Cardiac septum (tissue), 1 donor: Measurements from ENCODE around the gene FGF23. TPM values are rescaled to one million over a fixed set of nuclear protein-coding genes. Genes with fewer than 3 reads are reported as not detected.

Experiments
- DNase-seq: peaks from one replicate; pipeline ENCODE4 v3.0.0-alpha.2; 2020; ENCODE audit warnings: low spot score
- intact Hi-C: fragments of 100-400 bp; cut with DNase I; formaldehyde crosslinking; loops from one replicate; pipeline ENCODE4 v1.14.0; 2022
- total RNA-seq: library from RNA; stranded (reverse); fragmentation: NEBNext Ultra II Directional; extraction: Animal tissue kit (Norgen Biotek cat#: 25700); gene quantifications from one replicate; pipeline ENCODE4 v1.2.1, GENCODE V29; 2021
- donor health status: DM: no; HTN: no; CAD: no.

Gene FGF23
- total RNA-seq, 1 donor from 2014 or later: 0.46 TPM

DNA sequence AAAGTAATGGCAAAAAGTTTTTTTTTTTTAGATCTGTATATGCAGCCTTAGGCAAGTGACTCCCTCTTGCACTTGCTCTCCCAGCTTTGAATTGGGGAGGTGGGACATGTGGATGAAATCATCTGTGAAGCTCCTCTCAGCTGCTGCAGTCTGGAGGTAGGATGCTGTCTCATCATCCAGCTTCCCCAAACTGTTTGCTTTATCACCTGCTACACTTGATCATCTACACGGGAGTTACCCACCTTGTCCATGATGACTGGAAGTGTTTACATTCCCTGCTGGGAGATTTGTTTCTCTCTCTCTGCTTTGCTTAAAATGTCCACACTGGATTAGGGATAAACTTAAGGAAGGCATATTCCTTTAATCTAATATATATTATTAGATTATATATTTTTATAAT, 8.5 kb upstream of the FGF23 start:
- no peak for DNase-seq

DNA sequence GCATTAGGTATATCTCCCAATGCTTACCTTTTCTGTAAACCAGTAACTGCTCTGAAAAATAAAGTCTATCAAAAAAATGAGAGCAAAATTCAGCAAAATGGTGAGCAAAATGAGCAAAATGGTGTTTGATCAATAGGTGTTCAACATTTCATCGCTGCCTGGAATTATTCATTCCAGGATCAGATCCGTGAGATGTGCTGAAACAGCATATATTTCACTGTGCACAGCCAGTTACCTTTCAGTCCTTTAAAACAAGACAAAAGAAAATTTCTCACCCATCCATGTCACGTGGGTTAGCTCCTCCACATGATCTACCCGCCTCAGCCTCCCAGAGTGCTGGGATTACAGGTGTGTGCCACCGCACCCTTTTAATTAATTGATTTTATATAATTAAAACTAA, 8.1 kb upstream of the FGF23 start:
- DNase-seq: no peak
- intact Hi-C loops: no loop called here

More for the DNA sequence above, 8.5 kb upstream of the FGF23 start:
- intact Hi-C loops: no loop called here

DNA sequence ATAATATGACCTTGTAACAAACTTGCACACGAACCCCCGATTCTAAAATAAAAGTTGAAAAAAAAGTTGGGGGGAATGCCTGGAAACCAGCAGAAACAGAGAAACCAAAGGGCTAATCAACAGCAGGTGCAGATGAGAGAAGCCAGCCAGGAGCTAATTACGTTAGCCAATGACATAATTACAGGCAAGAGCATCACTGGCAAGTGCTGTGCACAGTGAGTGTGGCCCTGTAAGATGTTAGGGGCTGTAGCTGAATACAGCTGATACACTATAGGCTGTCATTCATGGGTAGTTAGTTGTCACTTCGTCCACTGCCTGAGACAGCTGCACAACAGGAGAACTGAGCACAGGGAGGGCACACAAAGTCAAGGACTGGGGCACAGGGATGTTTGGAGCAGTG, 7.3 kb upstream of the FGF23 start:
- DNase-seq: no peak
- intact Hi-C loops: no loop called here

DNA sequence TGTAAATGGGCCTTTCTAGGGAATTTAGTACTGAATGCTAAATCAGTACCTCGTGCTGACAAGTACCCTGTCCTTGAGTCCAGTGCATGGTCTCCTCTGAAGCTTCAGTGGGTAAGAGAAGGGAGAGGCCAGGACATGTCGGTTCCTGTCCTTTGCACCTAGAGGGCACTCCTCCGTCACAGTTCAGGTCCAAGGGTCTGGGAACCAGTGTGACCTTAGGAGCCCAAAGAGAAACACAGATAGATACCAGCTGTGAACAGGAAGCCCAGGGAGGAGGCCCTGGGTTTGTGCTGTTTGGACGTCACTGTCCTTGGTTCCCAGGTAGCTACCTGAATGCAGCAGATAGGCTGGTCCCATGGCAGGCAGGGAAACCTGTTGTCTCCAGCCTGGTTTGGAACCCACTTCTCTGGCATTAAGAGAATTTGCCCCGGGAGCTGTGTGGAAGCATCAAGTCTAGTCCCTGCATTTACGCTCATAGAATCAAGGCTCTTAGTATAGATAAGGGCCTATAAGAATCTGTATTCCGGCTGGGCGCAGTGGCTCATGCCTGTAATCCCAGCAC, 3.9 kb upstream of the FGF23 start:
- no peak for DNase-seq
- intact Hi-C loops: no loop called here

DNA sequence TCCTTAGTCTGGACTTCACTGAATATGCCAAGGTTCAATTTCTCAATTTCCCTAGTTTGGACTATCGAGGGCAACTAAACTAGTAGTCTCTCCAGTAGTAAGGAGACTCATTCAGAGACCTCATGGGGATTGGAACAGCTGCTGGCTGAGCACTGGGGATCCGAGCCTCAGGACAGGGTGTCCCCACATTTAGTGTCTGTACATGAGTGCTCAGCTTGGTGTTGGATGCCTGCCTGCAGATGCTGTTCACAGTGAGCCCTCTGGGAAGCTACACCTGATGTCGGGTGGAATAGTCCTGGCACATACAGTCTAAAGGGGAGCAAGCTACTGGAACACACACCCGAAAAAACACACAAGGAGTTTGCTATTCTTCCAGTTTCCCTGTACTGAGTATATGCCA, 820 bp upstream of the FGF23 start:
- no peak for DNase-seq
- intact Hi-C loops: no loop called here

DNA sequence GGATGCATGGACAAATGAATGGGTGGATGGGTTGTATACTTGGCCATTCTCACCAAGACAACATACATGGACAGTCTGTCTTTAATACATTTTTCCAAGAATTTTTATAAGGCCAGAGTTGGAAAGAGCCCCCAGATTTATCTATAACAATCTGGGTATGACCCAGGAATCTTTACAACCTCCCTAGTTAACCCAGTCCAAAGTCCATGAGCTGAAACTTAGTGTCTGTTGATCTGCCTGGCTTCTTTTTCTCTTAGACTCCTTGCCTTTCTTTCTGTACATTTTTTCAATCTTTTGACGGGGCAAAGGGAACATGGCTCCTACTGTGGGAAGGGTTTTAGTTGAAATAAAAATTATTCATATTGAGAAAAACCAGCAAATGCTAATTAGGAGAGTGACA, 740 bp downstream of the FGF23 start:
- DNase-seq: no peak
- intact Hi-C loops: no loop called here

DNA sequence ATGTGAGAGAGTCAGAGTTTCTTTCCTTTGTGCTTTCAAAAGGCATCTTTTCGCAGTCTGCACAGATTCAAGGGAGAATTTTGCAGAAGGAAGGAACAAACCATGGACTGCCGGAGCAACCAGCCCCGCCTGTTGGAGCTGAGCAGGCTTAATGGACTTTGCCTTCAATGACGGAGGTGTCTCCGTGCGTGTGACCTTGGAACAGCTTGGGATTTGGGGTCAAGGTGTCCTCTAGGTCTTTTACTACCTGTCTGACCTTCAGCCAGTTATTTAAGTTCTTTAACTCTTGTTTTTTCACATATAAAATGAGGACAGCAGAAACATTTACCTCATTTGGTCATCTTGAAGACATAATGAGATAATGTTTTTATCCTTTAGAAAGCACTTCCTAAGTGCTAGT, 4.1 kb downstream of the FGF23 start:
- intact Hi-C loops: no loop called here

DNA sequence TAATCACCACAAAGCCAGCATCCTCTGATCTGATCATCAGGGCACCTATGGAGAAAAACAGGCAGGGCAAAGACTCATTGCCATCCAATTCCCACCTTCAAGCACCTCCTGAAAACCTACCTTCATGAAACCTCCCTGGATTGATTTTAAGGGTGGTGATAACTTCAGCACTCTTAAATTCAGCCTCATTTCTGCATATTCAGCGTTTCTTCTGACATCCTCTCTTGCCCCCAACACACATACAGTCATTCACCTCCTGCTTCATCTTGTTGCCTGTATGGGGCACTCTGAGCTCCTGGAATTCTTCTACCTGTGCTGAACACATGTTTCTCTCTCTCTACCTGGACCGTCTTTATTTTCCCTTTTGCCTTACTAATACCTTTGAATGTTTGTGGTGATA, 6.9 kb downstream of the FGF23 start:
- intact Hi-C loops: no loop called here
- DNase-seq: no peak

More for the DNA sequence above, 4.1 kb downstream of the FGF23 start:
- no peak for DNase-seq

DNA sequence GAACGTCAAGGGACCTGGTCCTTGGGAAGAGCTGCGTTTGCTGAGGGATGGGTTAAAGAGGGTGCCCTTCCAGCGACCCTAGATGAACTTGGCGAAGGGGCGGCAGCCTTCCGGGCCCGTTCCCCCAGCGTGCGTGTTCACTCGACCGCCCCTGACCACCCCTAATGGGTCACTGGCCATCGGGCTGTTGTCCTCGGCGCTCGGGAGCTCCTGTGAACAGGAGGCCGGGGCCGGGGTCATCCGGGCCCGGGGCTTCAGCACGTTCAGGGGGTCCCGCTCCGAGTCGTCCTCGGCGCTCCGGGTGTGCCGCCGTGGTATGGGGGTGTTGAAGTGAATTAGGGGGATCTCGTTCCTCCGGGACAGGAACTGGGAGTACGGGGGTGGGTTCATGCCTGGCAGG, 9.2 kb downstream of the FGF23 start:
- DNase-seq: no peak
- intact Hi-C loops: no loop called here

DNA sequence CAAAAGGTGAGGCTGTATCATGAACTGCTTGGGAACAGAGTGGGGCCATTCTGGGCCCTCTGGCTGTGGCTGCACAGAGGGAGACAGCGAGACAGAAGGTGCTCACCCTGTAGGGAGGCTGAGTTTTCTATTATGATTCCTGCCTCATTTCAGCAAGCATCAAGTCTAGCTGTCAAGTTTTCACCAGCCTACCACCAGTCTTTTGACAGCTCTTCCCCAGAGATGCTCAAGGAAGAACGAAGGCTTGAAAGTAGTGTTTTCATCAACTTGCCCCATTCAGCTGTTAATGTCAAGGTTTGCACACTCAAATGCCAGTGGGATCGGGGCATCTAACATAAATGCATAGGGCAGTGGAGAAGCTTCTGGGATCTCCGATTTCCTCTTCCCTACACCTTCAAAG, 10.0 kb downstream of the FGF23 start:
- DNase-seq: no peak
- intact Hi-C loops: no loop called here

DNA sequence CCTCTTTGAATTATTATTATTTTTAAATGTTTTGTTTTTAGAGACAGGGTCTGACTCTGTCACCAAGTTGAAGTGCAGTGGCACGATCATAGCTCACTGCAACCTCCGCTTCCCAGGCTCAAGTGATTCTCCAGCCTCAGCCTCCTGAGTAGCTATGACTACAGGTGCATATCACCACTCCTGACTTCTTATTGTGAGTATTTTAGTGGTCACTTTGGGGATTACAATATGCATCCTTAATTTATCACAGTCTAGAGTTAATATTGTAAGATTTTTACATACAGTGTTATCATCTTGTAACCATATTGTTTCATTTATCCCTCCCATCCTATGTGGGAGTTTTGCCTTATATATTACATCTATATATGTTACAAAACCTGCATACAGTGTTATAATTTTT, 13.4 kb downstream of the FGF23 start:
- no peak for DNase-seq
- intact Hi-C loops: no loop called here

DNA sequence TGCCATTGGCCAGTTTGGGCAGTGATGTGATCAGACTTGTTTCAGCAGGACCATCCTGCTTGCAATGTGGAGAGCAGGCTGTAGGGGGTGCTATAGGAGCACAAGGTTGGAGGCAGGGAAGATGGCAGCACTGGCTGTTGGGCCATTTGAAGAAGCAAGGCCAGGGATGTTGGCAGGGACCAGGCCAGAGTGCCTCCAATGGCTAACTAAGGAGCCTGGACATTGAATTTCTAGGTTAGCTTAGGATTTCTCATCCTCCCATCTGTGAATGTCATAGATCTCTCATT, 23.5 kb downstream of the FGF23 start:
- intact Hi-C loops: no loop called here
- DNase-seq: no peak

DNA sequence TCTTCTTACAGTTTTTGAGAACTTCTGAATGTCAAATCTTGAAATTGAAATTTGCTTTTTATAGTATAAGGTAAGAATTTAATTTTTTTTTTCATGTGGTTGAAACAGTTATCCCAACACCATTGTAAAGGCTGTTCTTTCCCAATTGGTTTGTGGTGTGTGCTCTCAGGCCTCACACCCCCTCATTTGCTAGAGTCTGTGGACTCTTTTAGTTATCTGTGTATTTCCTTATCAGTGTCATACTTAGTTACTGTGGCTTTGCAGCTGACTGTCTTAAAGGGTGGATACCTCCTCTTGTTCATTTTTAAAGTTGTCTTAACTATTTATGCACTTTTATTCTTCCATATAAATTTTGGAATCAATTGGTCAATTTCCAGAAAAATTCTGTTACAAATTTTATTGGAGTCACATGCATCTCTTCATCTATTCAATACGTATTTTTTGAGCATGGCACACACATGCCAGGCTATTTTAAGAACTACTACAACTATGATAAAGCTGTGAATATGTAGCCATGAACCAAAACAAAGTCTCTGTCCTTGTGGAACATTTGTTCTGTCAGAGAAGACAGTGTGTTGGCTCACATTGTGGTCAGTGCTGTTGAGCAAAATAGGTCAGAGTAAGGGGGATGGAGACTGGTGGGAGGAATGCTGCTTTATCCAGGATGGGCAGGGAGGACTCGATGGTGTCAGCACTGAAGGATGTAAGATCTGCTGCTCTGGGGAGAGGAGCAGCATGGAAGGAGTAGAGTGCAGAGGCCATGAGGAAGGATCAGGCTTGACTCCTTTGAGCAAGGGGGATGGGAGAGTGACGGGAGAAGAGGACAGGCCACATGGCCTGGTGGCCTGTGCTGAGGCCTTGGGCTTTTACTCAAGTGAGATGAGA, 24.1 kb downstream of the FGF23 start:
- no peak for DNase-seq
- intact Hi-C loops: no loop called here

DNA sequence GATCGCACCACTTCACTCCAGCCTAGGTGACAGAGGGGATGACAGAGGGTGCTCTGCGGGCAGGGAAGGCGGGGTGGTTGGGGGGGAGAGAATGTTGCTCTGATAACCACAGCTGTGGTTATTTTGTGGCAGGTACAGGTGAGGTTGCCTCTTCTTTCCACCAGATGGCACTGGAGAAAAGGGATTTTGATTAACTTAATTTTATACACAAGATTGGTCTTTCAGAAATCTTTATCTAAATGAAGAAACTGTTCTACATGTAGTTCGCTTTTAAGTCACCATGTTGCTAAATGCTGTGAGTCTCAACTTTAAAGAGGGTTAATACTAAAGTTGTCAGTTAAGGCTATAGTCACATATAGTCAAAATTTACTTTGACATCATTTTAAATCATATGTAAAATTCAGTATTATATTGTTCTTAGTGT, 25.7 kb downstream of the FGF23 start:
- intact Hi-C loops: no loop called here

DNA sequence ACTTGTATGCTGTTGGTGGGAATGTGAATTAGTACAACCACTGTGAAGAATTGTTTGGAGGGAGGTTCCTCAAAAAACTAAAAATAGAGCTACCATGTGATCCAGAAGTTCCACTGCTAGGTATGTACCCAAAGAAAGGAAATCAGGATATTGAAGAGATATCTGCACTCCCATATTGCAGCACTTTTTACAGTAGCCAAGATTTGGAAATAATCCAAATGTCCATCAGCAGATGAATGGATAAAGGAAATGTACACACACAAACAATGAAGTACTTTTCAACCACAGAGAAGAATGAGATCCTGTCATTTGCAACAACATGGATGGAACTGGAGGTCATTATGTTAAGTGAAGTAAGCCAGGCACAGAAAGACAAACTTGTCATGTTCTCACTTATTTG, 32.6 kb downstream of the FGF23 start:
- intact Hi-C loops: no loop called here
- DNase-seq: no peak

More for the DNA sequence above, 25.7 kb downstream of the FGF23 start:
- DNase-seq: no peak

DNA sequence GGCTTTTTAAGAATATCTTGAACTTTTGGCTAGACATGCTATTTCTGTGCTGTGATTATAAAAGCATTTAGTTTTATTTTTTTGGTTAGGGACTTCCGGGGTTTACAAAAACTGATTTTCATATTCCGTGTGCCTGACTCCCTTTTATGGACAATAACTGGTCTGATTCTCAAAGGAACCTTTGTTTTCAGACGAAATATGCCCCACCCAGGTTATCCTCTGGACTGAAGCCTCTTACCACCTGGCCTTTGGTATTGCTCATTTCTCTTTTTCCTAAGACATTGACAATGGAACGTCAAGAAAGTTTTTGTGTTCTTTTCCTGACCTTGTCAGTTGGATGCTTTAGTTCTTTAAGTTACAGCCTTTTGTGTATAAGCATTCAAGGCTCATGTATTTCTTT, 47.7 kb downstream of the FGF23 start:
- no peak for DNase-seq
- intact Hi-C loops: no loop called here

DNA sequence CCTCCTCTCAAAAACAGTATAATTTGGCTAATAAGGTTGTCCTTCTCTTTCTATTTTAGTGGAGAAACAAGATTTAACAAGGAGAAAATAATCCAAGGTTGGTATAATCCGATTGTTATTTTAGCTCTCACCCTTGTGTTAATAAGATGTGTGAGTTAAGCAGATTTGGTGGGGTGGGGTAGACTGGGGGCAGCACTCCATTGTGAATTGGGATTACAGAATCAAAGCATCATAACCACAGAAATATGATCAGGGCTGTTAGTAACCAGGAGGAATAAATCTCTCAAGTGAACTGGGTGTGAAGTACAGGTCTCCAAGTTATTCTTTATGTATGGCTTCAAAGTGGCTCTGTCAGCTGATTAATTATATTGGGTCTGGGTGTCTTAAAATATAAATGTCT, 48.3 kb downstream of the FGF23 start:
- no peak for DNase-seq
- intact Hi-C loops: no loop called here

DNA sequence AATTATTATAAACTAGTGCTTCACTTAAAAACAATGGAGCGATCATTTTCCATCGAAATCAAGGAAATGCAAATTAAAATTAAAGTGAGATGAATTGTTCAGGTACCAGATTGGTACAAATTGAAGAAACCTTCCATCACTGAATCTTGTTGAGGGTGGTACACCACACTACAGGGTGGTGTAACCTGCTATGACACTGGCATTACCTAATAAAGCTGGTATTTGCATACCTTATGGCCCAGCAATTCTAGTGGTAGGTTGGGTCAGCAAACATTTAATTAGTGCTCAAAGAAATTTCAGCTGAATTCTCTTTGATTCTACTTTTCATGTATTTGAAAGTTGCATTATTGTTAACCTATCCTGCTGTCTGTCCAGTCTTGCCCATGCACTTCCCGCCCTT, 49.3 kb downstream of the FGF23 start:
- intact Hi-C loops: no loop called here
- no peak for DNase-seq

DNA sequence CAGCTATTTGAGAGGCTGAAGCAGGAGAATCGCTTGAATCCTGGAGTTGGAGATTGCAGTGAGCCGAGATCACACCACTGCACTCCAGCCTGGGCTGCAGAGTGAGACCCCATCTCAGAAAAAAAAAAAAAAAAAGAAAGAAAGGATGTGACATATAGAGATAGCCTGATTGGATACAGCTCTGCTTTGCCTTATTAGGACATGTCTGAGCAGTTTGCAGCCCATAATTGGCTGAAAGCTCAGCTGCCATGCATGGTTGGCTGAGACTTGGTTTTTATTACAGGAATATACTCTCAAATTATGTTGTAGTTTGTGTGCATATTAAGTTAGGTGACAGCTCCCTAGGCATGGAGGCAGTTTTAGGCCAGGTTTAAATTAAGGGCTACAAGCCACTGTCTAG, 52.2 kb downstream of the FGF23 start:
- intact Hi-C loops: no loop called here
- DNase-seq: no peak

DNA sequence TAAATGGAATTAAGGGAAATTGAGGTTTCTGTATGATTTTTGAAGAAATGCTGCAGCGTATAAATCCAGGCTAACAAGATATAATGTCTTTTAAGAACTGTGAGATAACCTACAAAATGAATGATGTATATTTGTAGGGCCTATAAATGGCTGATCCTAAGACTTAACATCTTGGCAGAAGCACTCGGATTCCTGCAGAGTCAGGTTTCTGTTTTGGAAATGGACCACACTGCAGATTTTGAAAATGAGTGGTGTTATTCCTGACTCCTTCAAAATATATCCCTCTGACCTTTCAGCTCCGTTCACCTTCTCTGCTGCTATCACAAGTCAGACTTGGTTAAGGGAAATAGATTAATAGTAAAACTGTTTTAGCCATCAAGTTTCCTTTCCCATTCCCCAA, 53.5 kb downstream of the FGF23 start:
- DNase-seq: no peak
- intact Hi-C loops: no loop called here

DNA sequence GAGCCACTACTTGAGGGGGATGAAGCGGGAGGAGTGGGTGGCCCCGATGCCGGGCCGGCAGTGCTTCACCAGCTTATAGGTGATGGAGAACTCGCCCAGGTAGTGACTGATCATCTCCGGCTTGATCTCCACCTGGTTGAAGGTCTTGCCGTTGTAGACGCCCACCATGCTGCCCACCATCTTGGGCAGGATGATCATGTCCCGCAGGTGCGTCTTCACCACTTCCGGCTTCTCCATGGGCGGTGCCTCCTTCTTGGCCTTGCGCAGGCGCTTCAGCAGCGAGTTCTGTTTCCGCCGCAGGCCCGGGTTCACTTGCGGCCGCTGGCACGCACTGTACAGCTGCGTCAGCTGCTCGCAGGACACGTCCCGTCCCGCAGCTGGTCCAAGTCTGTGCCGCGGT, 55.1 kb downstream of the FGF23 start:
- no peak for DNase-seq
- intact Hi-C loops: loop anchor here (5.0 kb wide), 1 partner anchor 47 kb away; no protein-coding TSS in a partner anchor

DNA sequence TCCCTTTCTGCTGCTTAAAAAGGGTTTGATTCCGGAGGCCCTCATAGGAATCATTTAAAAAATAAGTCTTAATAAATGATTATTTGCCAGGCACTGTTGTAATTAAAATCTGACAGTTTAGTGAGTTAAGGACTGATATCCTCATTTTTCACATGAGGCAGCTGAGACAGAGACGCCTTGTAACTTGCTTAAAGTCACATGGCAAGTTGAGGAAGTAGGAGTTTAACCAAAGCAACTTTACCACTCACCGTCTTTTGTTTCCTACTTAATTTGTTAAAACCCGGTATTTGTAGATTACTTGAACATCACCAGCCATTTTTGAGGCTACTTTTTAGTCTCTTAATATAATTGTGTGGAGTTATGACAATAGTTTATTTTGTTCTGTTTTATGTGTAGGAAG, 56.1 kb downstream of the FGF23 start:
- DNase-seq: no peak
- intact Hi-C loops: loop anchor here (5.0 kb wide), 1 partner anchor 46 kb away; no protein-coding TSS in a partner anchor
